Urothelium cell line (cell line): ENCODE data around the gene PON3.
A peak's percentile ranks its signal among the peaks of the same experiment; 100 is the strongest.

ENCODE experiments used
- DNase-seq: peaks from one replicate; pipeline ENCODE4 v3.0.0; 2011; ENCODE audit warnings: low spot score, mixed read lengths
- FAIRE-seq: peaks from 2 replicates; lab custom pipeline; 2011; peaks lifted over from hg19 to GRCh38; lab: Jason Lieb, UNC

PON3 gene

DNA sequence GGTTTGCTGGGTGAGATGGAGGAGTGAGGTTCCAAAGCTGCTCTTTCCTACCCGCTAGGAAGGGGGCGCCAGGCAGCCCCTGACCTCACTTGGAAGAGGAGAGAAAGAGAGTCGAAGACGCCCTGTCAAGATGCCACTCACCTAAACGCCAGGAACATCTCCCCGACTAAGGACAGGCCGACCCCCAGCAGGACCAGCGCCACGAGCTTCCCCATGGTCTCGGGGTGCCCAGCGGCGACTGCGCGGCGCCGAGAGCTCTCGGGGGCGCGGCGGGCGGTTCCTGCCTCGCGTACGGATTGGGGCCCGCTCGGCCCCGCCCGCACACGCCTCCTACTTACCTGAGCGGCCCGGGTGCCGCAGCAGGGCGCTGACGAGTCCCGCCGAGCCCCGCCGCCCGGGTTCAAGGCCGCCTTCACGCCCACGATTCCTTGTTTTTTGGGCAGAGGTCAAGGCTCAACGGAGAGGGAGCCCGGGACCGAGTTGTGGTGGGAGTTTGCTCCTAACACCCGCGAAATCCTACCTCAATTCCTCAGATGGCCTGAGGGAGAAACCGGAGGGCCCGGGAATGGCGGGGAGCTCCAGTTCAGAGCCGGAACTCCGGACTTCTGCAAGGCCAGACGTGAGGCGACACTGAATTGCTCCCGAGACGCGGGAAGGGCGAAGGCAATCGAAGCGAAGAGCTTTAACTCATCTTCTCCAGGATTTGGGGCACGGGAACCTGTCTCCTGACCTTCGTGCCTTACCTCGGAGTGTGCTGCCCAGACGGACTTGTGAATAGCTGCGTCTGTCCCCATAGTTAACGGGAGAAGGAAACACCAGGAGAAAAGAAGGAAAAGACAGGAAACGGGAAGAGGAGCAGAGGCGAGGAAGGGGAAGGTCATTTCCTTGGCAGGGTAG, at the start of gene PON3:
Gene PON3, minus strand, starts transcription at position 240 of the 897 bp plus-strand sequence. Its CDS starts 25 bp downstream, at position 215.
- DNase-seq (peak; percentile 44), FAIRE-seq (no peak)

DNA sequence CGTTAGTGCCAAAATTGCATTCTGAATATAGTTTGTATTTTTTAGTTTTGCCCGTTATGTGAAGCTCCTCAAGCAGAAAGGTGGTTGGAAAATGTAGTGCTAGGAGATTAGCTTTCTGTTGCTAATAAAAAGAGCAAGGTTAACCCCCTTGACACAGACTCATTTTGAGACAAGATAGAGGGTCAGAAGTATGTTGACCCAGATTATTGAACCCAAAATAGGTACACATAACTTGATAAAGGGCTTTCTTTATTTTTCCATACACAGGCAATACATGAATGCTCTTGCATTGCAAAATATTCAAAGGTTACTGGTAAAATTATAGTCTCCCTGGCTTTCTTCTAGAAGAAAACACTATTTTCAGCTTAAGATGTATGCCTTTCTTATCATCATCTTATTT, 48.6 kb upstream of the PON3 start:
- FAIRE-seq (no peak), DNase-seq (no peak)

DNA sequence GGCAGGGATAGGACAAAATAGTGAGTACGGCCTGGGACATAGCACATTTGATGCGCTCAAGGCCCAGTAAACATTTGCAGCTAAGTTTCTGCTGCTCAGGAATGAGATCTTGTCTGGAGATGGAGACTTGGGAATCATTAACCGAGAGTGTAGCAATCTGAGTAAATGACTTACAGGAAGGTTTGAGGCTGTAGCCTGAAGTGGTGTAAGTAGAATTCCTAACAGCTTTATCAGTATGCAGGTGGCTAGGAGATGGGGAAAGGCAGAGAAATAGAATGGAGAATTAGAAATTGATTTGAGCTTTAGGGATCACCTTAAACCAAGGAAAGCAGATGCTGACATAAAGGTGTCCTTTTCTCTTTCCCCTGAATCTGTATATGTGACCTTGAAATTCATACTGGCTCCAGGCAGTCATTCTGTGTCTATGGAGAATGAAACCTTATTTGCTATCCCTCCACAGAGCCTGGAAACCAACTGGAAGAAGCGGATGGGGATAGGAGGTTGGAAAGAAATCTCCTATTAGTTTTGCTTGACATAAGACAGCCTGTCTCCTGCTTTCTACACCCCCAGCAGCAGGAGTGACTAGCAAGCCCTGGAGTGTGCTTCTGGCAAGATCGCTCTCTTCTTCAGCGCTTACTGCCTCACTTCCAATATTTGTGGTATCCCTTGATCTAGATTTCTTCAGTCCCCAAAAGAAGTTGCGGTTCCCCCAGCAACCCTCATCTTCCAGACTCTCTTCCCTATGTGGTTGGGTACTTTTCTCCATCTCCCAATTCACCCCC, 45.1 kb upstream of the PON3 start:
- FAIRE-seq (no peak), DNase-seq (no peak)

DNA sequence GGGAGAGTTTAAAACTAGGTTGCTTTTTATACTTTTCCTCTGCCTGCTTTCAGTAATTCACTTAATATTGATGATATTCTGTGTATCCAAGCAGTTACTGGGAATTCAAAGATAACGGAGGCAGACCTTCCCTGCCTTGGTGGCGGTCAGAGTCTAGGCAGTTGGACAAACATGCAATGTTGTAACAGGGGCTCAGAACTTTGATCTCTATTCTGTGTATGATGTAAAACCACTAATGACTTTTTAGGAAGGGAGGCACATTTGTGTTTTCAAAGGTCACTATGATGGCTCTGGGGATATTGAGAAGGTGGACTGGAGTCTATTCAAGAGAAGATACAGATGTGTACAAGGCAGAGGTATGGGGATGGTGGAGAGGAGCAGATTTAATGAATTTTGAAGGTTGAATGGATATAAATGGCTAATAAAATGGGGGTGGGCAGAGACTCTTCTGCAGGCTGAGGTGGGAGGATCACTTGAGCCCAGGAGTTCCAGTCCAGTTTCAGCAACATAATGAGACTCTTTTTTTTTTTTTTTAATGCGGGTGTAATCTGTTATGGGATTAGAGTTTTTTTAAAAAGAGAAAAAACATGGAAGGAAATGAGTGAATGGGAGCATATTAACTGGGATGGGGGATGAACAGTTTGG, 44.3 kb upstream of the PON3 start:
- DNase-seq (no peak), FAIRE-seq (no peak)

DNA sequence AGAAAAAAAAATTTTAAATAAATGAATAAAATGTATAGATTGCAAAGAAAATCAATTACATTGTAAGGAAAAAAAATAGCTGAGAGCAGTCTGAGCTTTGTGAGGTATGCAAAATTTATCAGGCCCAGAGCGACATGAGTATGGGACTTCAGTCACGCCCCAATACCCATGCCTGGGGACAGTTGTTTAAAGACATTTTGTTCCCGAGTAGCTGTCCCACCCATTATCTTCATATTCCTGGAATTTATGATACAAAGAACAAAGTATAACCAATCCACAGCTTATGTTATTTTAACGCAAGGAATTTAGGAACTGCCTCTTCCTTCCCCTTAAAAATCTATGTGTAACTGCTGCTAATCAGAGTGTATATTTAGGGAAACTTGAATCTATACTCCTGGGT, 40.2 kb upstream of the PON3 start:
- no peak for FAIRE-seq
- DNase-seq, result no peak

DNA sequence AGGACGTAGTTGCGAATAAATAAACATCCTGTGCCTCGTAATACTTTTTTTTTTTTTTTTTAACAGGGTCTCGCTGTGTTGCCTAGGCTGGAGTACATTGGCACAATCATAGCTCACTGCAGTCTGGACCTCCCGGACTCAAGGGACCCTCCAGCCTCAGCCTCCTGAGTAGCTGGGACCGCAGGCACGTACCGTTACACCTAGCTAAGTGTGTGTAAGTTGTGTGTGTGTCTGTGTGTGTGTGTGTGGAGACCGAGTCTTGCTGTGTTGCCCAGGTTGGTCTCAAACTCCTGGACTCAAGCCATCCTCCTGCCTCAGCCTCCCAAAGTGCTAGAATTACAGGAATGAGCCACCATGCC, 39.2 kb upstream of the PON3 start:
- FAIRE-seq (peak; percentile 69), DNase-seq (no peak)

DNA sequence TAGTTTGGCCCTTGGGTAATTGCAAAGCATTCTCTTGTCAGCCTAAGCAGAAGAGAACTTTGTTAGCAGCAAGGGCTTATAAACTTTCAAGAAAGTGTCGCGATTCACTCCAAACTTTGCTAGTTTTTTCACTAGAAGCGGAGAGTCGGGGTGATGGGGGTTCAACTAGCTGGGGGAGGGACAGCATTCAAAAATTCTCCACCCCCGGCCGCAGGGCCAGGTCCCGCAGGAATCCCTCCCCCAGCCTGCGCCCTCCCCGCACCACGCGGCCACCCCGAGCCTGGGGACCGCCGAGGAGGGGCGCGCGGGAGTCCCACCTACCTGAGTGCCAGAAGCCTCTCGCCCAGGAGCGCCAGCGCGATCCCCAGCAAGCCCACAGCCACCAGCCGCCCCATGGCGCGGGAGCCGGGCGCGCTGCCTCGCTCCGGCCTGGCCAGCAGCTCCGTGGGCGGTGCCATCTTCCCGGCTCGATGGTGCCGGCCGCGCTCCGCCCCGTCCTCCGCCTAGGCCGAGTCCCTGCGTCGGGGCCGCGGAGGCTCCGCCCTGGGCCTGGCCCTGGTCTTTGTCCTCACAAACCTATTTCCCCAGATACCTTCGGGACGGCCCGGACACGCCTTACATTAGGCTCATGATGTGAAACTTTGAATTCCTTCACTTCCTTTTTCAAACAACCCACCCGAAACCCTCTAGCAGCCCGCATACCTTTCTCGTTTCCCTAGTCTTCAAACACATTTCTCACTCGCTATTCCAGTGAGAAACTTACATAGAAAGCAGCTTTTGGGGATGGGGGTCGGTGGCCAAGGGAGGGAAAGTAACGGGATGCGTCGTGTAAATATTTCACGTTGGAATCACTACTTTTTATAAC, 38.6 kb upstream of the PON3 start, which contains the start of gene PON2:
Gene PON2, minus strand, starts transcription at position 472 of the 865 bp plus-strand sequence. Its CDS starts 77 bp downstream, at position 395.
- peak; percentile 98 for DNase-seq
- peak; percentile 82 for FAIRE-seq

DNA sequence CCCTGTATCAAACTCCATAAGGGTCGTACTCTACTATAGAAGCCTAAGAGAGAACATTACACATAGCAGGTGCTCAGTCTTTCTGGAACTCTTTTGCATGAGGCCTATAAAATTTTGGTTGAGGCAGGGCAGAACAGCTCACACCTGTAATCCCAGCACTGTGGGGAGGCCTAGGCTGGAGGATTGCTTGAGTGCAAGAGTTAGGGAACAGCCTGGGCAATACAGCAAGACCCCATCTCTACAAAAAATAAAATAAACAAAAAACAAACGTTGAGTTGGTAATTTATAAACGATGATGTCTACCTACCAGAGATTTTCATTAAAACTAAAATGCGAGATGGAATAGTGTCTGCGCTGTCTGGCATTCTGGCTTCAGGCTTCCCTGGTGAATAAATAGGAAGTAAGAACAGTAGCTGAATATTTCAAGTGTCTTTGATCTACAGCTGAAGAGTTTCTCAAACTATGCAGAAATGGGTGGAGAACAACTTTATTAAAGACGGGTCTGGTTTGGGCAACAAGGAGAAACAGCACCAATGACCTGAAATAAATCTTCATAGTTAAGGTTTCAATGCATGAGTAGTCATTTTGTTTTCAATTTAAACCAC, 37.9 kb upstream of the PON3 start:
- no peak for FAIRE-seq
- no peak for DNase-seq

DNA sequence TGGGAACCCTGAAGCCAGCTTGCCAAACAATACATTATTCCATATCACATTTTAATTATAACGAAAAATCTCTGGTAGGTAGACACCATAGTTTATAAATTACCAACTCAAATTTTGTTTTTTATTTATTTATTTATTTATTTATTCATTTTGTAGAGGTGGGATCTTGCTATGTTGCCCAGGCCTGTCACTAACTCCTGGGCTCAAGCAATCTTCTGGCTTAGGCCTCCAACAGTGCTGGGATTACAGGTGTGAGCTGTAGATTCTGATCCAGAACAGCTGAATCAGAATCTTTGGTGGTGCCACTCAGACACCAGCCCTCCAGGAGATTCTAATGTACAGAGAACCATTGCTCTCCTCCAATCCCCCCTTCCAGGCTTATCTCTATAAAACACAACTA, 37.0 kb upstream of the PON3 start:
- DNase-seq, result no peak
- no peak for FAIRE-seq

DNA sequence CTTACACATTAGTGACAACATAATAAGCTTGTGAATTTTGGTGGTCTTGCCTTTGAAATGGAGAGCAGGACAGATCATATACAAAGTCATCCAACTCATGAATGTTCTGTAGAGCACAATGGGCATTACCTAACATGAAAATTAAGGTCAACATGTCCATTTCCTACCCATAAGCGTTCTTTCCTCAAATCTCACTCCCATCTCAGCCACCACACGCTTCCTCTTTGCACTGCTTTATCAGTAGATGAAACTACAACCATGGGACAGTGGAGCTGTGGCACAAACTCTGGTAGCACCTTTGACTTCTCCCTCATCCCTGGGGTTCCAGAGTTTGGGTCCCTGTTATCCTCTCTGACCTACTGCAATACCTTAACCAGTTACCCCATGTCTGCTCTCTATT, 36.4 kb upstream of the PON3 start:
- DNase-seq, result no peak
- no peak for FAIRE-seq

DNA sequence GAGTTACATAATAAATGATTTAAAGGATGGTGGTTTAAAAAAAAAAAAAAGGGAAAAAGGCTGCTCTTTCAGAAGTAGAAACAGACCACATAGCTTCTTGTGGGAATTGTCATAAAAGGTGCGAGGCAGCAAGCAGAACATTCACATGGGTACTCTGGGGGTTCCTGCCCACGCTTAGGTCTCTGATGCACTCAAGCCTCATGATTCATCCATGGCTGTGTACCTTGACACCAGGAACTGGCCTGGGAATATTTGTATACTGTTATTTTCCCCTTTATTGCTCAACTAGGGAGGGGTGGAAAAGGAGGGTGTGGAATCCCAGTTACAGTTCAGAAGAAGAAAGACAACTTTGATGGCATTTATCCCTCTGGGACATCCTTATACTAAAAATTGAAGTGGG, 34.7 kb upstream of the PON3 start:
- DNase-seq (peak; percentile 43), FAIRE-seq (no peak)

DNA sequence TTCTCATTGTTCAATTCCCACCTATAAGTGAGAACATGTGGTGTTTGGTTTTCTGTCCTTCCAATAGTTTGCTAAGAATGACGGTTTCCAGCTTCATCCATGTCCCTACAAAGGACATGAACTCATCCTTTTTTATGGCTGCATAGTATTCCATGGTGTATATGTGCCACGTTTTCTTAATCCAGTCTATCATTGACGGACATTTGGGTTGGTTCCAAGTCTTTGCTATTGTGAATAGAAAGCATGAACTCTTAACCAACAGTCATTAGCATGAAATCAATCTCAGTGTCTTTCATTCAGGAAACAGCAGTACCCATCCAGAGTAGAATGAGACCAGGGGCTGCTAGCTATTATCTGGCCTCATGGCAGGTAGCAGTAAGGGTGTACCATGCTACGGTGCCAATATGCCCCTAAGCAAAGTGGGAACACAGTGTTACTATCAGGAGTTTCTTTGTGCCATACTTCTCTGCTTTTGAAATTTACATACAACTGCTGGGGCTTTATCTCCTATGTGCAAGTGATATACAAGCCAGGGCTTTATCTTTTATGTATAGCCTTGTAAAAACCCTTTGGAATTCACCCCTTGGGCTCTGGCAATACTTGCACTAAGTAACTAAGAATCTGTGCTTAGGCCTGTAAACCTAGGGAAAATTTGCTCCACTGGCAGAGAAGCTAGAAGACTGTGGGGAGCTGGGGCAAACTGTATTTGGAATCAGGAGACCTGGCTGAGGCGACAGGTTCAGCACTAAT, 33.2 kb upstream of the PON3 start:
- DNase-seq, result no peak
- no peak for FAIRE-seq

DNA sequence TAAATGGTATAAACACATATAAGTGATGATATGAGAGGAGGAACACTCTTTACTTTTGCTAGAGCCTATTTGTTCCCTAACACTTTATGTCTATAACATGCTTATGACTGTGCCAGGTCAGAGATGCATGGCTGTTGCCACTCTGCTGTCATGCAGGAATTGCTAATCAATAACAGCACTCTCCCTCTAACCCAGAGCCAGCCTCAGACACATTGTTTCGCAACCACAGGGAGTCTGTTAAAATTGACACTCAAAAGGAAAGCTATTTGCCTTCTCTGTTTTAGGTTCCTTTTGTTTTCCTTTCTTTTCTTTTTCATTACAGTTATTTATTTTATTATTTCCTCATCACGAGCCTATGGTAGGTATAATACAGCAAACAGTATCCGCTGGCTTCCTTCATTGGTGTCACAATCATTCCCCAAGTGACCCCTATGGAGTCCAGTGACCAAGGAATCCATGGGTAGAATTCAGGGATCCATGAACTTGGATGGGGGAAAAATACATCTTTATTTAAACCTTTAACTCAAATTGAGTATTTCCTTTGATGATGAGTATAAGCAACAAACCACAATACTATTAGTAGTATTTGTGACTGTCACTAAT, 31.8 kb upstream of the PON3 start:
- DNase-seq, result no peak
- no peak for FAIRE-seq

DNA sequence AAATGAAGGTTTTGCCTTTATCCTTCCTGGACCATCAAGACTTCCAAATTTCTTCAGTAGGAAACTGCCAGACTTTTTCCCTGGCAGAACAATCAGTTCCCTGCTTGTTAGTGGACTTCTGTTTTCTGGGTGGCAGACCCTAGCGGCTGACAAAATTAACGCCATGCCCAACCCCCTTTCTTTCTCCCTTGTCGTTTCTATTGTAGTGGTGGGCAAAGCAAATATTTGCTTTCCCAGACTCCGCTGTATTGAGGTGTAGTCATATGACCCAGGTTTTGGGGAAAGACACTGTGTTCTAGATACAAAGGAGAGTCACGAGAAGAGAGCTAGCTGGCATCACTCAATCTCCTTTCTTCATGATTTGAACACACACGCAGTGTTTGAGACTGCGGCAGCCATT, 31.0 kb upstream of the PON3 start:
- FAIRE-seq, result no peak

DNA sequence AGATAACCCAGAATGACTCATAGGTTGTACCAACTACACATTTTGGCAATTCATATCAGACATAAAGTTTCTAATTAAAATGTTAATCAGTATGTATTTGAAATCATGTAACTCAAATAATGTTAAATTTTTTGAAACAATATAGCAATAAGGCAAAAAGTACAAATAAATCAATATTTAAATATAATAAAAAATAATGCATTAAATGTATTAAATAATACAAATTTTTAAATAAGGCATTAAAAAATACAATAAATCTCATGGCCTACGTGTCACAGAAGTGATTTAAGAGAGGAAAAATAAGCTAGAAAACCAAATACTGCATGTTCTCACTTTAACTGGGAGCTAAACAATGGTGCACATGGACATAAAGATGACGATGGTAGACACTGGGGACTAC, 29.5 kb upstream of the PON3 start:
- DNase-seq (no peak), FAIRE-seq (no peak)

More for the DNA sequence above, 31.0 kb upstream of the PON3 start:
- DNase-seq, result no peak

DNA sequence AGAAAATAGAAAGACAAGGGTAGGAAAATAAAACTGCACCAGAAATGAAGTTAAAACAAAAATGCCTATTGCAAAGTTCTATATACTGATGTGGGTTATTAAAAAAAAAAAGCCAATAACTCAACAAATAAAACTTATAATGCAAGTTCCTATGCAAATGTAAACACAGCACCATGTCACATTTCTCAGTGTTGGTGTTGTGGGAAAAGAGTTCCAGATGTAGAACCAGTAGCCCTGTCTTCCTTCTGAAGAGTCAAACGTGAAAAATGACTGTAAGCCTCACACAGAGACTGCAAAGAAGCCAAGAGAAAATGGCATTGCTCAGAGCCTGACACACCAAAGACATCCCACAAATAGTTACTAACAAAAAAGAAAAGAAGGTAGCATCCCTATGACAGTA, 28.5 kb upstream of the PON3 start:
- DNase-seq (no peak), FAIRE-seq (no peak)

DNA sequence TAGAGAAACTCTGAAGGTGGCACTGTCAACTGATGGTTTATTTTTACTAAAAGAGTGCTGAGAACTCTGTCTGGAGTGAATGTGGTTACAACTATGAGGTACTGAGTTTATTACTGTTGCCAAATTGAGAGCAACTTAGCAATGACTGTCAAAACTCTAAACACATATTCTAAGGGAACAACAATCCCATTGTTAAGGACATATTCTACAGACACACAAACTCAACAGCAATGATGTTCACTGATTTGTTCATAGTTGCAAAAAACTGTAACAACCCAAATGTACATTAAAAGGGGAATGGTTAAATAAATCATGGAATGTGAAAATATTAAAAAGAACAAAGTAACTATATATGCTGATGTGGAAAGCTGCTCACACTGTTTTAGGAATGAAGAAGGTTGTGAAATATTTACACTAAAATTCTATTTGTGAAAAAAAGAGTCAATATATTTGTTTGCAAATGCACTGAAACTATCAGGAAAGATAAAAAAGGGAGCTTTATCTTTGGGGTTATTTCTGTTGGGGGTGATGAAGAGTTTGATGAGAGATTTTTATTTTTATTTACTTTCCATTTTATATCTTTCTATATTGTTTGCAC, 25.8 kb upstream of the PON3 start:
- FAIRE-seq (no peak), DNase-seq (no peak)

DNA sequence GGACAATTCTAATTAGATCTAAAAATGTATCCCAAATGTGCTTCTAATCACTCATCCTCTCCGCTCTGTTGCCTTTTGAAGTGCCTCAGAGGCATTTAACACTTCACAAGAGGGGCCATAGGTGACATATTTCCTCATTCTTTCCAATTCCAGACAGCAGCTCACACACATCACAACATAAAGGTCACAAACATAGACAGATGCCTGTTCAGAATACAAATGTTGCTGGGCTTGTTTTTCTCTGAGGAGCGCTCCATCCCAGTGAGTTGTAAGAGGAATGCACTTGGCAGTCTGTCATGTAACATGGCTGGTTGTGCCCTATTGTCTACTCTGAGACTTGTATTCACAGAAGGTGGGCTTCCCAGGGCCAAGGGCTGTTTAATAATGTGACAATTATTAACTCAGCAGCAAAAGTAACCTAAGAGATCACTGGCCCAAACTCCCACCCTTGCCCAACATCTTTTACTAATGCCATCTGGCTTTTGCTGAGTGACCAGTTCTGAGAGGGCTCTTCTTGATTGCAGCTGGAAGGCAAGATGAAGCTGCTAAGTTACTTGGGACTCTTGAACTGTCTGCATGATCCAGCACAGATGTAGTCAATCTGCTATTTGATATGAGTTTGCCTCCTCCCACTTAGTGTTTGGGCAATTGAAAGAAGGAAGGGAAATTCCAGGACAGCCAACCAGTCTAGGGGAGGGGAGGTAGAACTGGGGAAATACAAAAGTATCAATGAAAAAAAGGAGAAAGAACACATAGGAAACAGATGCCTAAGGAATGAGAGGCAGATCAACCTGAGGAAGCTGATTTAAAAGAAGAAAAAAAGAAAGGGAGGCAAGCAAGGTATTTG, 25.0 kb upstream of the PON3 start:
- FAIRE-seq (no peak), DNase-seq (no peak)
